ENCODE results near the gene POT1. TPM values are rescaled to one million over a fixed set of nuclear protein-coding genes. Genes with fewer than 3 reads are reported as not detected.

POT1 gene
- total and polyA plus RNA-seq, 5 donors, result 8.9 to 23.4 (median 14.3) TPM

DNA sequence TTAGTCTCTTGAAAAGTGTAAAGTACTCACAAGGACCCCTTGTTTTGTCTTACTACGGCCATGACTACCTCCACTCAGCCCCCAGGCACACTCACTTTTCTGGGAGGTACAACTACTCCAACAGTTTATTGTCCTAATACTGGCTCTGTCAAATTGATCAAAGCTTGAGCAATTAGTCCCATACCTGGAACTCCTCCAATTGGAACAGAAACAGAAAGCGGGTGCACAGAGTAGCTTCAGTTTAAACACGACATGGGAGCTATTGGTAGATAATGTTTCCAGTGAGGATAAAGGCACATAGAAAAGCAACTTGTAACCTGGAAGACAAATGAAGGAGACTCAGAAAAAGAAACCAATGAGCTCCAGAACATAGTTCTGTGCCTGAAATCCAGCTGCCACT is 156.3 kb downstream of the POT1 start:
- no peak for DNase-seq
- Histone ChIP-seq H3K27me3 (ENCODE audit: control insufficient read depth, insufficient read depth) (no peaks in the 10 kb centered on the region), H3K4me3 (ENCODE audit: low read length) (no peak overlapping the region), H3K9me3 (ENCODE audit: control insufficient read depth, low read length) (no peaks in the 10 kb centered on the region), H3K27ac (ENCODE audit: low read length) (no peak overlapping the region), H3K4me1 (ENCODE audit: control insufficient read depth, insufficient read depth, low read length) (no peaks in the 10 kb centered on the region)
- WGBS, result 86% methylated on average over 3 of the region's 3 CpGs
- intact Hi-C loops (cut with DNase I), result no loop called here
- ATAC-seq, result no peak

Other genes with a start within 250 kb of the POT1 start
- under 1 TPM in 1 of 4 donors, not detected in 3; 0.09 TPM for gene GPR37, start 164.0 kb downstream of the POT1 start, total RNA-seq
- gene GPR37, start 164.0 kb downstream of the POT1 start, polyA plus RNA-seq, result 0.09 TPM

Measured in right cardiac atrium (tissue), 5 donors.